ENCODE results near the gene SLC16A10. TPM values are rescaled to one million over a fixed set of nuclear protein-coding genes. Genes with fewer than 3 reads are reported as not detected.
"Not testable (repeated sequence)": the region's sequence is repeated elsewhere in the genome, so short reads cannot be mapped to it uniquely, and the experiment has no call there.

SLC16A10 gene
- total RNA-seq, 5 donors from 2014 or later (not counting 1 experiment from before 2014, with no cell fraction given), result 10.2 to 16.5 (median 14.3) TPM

- peaks cover 36 to 39% (median 38%) of the 10 kb centered on the region in 3 donors for H3K4me1 Mint-ChIP-seq
- peaks cover 0 to 11% of the 10 kb centered on the region in 2 donors for H3K27me3 Mint-ChIP-seq
- H3K4me3 ChIP-seq (ENCODE audit: control insufficient read depth in 1 of 2, extremely low read depth in 1 of 2, low read length in 1 of 2), result peak overlapping the region; percentile 54 to 94
- no peaks in the 10 kb centered on the region for H3K9me3 Mint-ChIP-seq
- peak overlapping the region; percentile 75 to 92 for H3K27ac Mint-ChIP-seq
- 21% methylated on average over 2 of the region's 5 CpGs for WGBS (ENCODE audit: insufficient coverage)
- POLR2A ChIA-PET, result interaction anchor here in 1 of 2 donors (0.5 kb wide), 1 partner anchor 113 kb away, joined by 3 read pairs; no protein-coding TSS in a partner anchor
- no peaks in the 10 kb centered on the region for H3K9me3 ChIP-seq
- H3K4me1 ChIP-seq (ENCODE audit: control insufficient read depth in 1 of 2, extremely low read depth in 1 of 2, insufficient read depth in 2 of 2, low read length in 2 of 2), result peaks cover 8 to 11% of the 10 kb centered on the region in 2 experiments
- H3K27me3 ChIP-seq (replicated peaks in 1 of 2; ENCODE audit: control insufficient read depth in 2 of 2, extremely low read depth in 1 of 2, insufficient read depth in 2 of 2, low read length in 1 of 2), result peaks cover 0 to 3% of the 10 kb centered on the region in 2 experiments
- peak overlapping the region; percentile 32 for H3K27ac ChIP-seq (ENCODE audit: low read length)
- no peak for ATAC-seq (replicated peaks in 1 of 4)
- CTCF ChIA-PET, result interaction anchor here in 1 of 2 donors (1.1 kb wide), 1 partner anchor 173 kb away, joined by 3 read pairs; a partner anchor contains a TSS
- no peaks in the 10 kb centered on the region for H3K36me3 ChIP-seq (ENCODE audit: control insufficient read depth in 2 of 2, extremely low read depth in 1 of 2, insufficient read depth in 1 of 2, low read length in 1 of 2)
- DNase-seq, result no peak
- no peaks in the 10 kb centered on the region for H3K36me3 Mint-ChIP-seq
- H3K4me3 Mint-ChIP-seq, result peak overlapping the region; percentile 76 to 86 (median 82)
These were observed 618 bp upstream of the SLC16A10 start for GRCh38 chr6:111086685-111087084.

DNA sequence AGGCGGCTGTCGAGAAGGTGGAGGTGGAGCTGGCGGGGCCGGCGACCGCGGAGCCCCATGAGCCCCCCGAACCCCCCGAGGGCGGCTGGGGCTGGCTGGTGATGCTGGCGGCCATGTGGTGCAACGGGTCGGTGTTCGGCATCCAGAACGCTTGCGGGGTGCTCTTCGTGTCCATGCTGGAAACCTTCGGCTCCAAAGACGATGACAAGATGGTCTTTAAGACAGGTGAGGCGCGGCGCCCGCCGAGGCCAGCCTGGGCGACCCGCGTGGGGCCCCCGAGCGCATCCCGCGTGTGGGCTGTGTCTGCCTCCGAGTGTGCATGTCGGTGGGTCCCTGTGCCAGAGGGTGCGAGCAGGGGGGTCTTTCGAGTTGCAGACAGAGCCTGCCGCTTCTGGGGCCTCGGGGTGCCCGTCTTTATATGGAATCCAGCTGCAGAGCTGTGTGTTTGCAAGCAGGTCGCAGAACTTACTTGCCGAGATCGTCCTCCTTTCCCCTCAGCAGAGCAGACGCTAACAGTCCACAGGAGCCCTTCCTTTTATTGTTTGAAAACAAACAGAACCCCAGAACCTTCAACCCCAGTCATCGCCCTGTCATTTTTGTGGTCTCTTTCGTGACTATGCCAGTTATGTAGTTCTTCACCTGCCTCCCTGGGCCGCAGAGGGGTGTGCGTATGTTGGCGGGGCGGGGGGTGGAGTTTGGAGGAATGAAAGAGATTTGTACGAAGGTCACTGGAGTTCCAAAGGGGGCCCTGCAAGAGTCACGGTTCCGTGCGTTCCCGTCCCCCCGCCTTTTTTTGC lies 766 bp downstream of the SLC16A10 start:
- CTCF ChIA-PET, result interaction anchor here in 1 of 2 donors (0.6 kb wide), 1 partner anchor 9 kb away, joined by 5 read pairs; no protein-coding TSS in a partner anchor
- no peaks in the 10 kb centered on the region for H3K9me3 Mint-ChIP-seq
- H3K27me3 Mint-ChIP-seq, result peaks cover 0 to 11% of the 10 kb centered on the region in 2 donors
- H3K27ac Mint-ChIP-seq, result peak overlapping the region; percentile 80 to 94
- Histone ChIP-seq H3K27ac (ENCODE audit: low read length) (no peak overlapping the region), H3K4me3 (ENCODE audit: control insufficient read depth in 1 of 2, extremely low read depth in 1 of 2, low read length in 1 of 2) (peak overlapping the region; percentile 54 to 94), H3K9me3 (no peaks in the 10 kb centered on the region), H3K36me3 (ENCODE audit: control insufficient read depth in 2 of 2, extremely low read depth in 1 of 2, insufficient read depth in 1 of 2, low read length in 1 of 2) (no peaks in the 10 kb centered on the region), H3K27me3 (replicated peaks in 1 of 2; ENCODE audit: control insufficient read depth in 2 of 2, extremely low read depth in 1 of 2, insufficient read depth in 2 of 2, low read length in 1 of 2) (peaks cover 0 to 3% of the 10 kb centered on the region in 2 experiments), H3K4me1 (ENCODE audit: control insufficient read depth in 1 of 2, extremely low read depth in 1 of 2, insufficient read depth in 2 of 2, low read length in 2 of 2) (peaks cover 8 to 11% of the 10 kb centered on the region in 2 experiments)
- 1% methylated on average over 49 of the region's 54 CpGs for WGBS (ENCODE audit: insufficient coverage)
- DNase-seq (peak; percentile 35 to 85 (median 70)), ATAC-seq (replicated peaks in 1 of 4) (peak; percentile 44 to 62 (median 46))
- H3K4me3 Mint-ChIP-seq, result peak overlapping the region; percentile 86 to 96 (median 89)
- H3K36me3 Mint-ChIP-seq, result no peaks in the 10 kb centered on the region
- POLR2A ChIA-PET, result no interaction called here
- H3K4me1 Mint-ChIP-seq, result peaks cover 36 to 39% (median 39%) of the 10 kb centered on the region in 3 donors

DNA sequence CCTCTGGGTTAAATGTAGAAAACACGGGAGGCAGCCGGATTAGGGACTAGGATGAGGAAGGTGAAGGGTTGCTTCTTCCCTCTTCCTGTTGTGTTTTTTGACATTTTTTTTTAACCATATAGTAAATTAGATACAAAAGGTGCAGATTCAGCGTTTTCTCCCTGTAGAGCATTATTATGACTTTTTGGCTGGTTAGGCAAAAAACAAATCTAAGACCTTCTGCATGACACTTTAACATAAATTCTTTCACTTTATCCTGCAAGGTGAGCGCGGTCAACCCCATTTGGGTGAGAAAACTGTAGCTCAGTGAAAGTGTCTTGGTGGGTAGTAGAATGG lies 1.3 kb downstream of the SLC16A10 start:
- H3K36me3 ChIP-seq (ENCODE audit: control insufficient read depth in 2 of 2, extremely low read depth in 1 of 2, insufficient read depth in 1 of 2, low read length in 1 of 2), result no peaks in the 10 kb centered on the region

GRCh38 chr6:111090766-111091165 lies 3.5 kb downstream of the SLC16A10 start:
- ChIA-PET POLR2A (no interaction called here), CTCF (interaction anchor here in 1 of 2 donors (0.7 kb wide), 1 partner anchor 119 kb away, joined by 3 read pairs; no protein-coding TSS in a partner anchor)
- DNase-seq (no peak), ATAC-seq (replicated peaks in 1 of 4) (no peak)
- WGBS (ENCODE audit: insufficient coverage), result 100% methylated on average over 1 of the region's 4 CpGs
- Histone ChIP-seq H3K27me3 (replicated peaks in 1 of 2; ENCODE audit: control insufficient read depth in 2 of 2, extremely low read depth in 1 of 2, insufficient read depth in 2 of 2, low read length in 1 of 2) (no peaks in the 10 kb centered on the region), H3K4me3 (ENCODE audit: control insufficient read depth in 1 of 2, extremely low read depth in 1 of 2, low read length in 1 of 2) (no peak overlapping the region), H3K36me3 (ENCODE audit: control insufficient read depth in 2 of 2, extremely low read depth in 1 of 2, insufficient read depth in 1 of 2, low read length in 1 of 2) (no peaks in the 10 kb centered on the region), H3K27ac (ENCODE audit: low read length) (no peak overlapping the region), H3K4me1 (ENCODE audit: control insufficient read depth in 1 of 2, extremely low read depth in 1 of 2, insufficient read depth in 2 of 2, low read length in 2 of 2) (peaks cover 8 to 11% of the 10 kb centered on the region in 2 experiments), H3K9me3 (no peaks in the 10 kb centered on the region)
- H3K9me3 Mint-ChIP-seq, result peaks cover 0 to 3% (median 0%) of the 10 kb centered on the region in 3 donors
- H3K36me3 Mint-ChIP-seq, result peaks cover 3% of the 10 kb centered on the region
- H3K27me3 Mint-ChIP-seq, result peaks cover 0 to 8% of the 10 kb centered on the region in 2 donors
- H3K4me1 Mint-ChIP-seq, result peaks cover 50 to 60% (median 53%) of the 10 kb centered on the region in 3 donors
- H3K27ac Mint-ChIP-seq, result no peak overlapping the region
- no peak overlapping the region for H3K4me3 Mint-ChIP-seq

More for the DNA sequence above, 1.3 kb downstream of the SLC16A10 start:
- DNase-seq, result no peak
- no peak for ATAC-seq (replicated peaks in 1 of 4)
- no peaks in the 10 kb centered on the region for H3K36me3 Mint-ChIP-seq
- H3K27ac ChIP-seq (ENCODE audit: low read length), result no peak overlapping the region
- H3K27me3 Mint-ChIP-seq, result peaks cover 0 to 9% of the 10 kb centered on the region in 2 donors
- POLR2A ChIA-PET, result no interaction called here
- peaks cover 39 to 44% (median 41%) of the 10 kb centered on the region in 3 donors for H3K4me1 Mint-ChIP-seq
- H3K4me1 ChIP-seq (ENCODE audit: control insufficient read depth in 1 of 2, extremely low read depth in 1 of 2, insufficient read depth in 2 of 2, low read length in 2 of 2), result peaks cover 8 to 11% of the 10 kb centered on the region in 2 experiments
- peaks cover 0 to 3% of the 10 kb centered on the region in 2 experiments for H3K27me3 ChIP-seq (replicated peaks in 1 of 2; ENCODE audit: control insufficient read depth in 2 of 2, extremely low read depth in 1 of 2, insufficient read depth in 2 of 2, low read length in 1 of 2)
- WGBS (ENCODE audit: insufficient coverage), result no CpG with 5 or more reads among the region's 5 CpGs
- H3K27ac Mint-ChIP-seq, result peak overlapping the region; percentile 80 to 94
- H3K9me3 ChIP-seq, result no peaks in the 10 kb centered on the region
- CTCF ChIA-PET, result no interaction called here
- H3K4me3 ChIP-seq (ENCODE audit: control insufficient read depth in 1 of 2, extremely low read depth in 1 of 2, low read length in 1 of 2), result peak overlapping the region; percentile 54 to 94
- peak overlapping the region; percentile 86 to 96 (median 89) for H3K4me3 Mint-ChIP-seq
- no peaks in the 10 kb centered on the region for H3K9me3 Mint-ChIP-seq

GRCh38 chr6:111091987-111092386 lies 4.7 kb downstream of the SLC16A10 start:
- H3K27me3 ChIP-seq (replicated peaks in 1 of 2; ENCODE audit: control insufficient read depth in 2 of 2, extremely low read depth in 1 of 2, insufficient read depth in 2 of 2, low read length in 1 of 2), result no peaks in the 10 kb centered on the region
- Mint-ChIP-seq H3K9me3 (peaks cover 0 to 3% (median 0%) of the 10 kb centered on the region in 3 donors), H3K4me3 (no peak overlapping the region), H3K4me1 (peaks cover 51 to 61% (median 52%) of the 10 kb centered on the region in 3 donors), H3K36me3 (peaks cover 3% of the 10 kb centered on the region), H3K27ac (no peak overlapping the region), H3K27me3 (no peaks in the 10 kb centered on the region)
- ATAC-seq (replicated peaks in 1 of 4) (no peak), DNase-seq (no peak)
- no peak overlapping the region for H3K4me3 ChIP-seq (ENCODE audit: control insufficient read depth in 1 of 2, extremely low read depth in 1 of 2, low read length in 1 of 2)
- ChIA-PET POLR2A (no interaction called here), CTCF (interaction anchor here (0.7 kb wide), 3 partner anchors 9 to 441 kb away, joined by 3 to 4 read pairs (median 3); no protein-coding TSS in a partner anchor)
- H3K36me3 ChIP-seq (ENCODE audit: control insufficient read depth in 2 of 2, extremely low read depth in 1 of 2, insufficient read depth in 1 of 2, low read length in 1 of 2), result no peaks in the 10 kb centered on the region
- no peak overlapping the region for H3K27ac ChIP-seq (ENCODE audit: low read length)
- H3K4me1 ChIP-seq (ENCODE audit: control insufficient read depth in 1 of 2, extremely low read depth in 1 of 2, insufficient read depth in 2 of 2, low read length in 2 of 2), result peaks cover 12% of the 10 kb centered on the region in 2 experiments
- 83% methylated on average over 1 of the region's 3 CpGs for WGBS (ENCODE audit: insufficient coverage)
- H3K9me3 ChIP-seq, result no peaks in the 10 kb centered on the region

- H3K27ac Mint-ChIP-seq, result peak overlapping the region; percentile 85 to 91
- H3K9me3 ChIP-seq; H3K36me3 ChIP-seq (ENCODE audit: control insufficient read depth in 2 of 2, extremely low read depth in 1 of 2, insufficient read depth in 1 of 2, low read length in 1 of 2); H3K4me1 ChIP-seq (ENCODE audit: control insufficient read depth in 1 of 2, extremely low read depth in 1 of 2, insufficient read depth in 2 of 2, low read length in 2 of 2); ATAC-seq (replicated peaks in 1 of 4); H3K27me3 Mint-ChIP-seq; H3K4me3 ChIP-seq (ENCODE audit: control insufficient read depth in 1 of 2, extremely low read depth in 1 of 2, low read length in 1 of 2); H3K9me3 Mint-ChIP-seq; POLR2A ChIA-PET; H3K27me3 ChIP-seq (replicated peaks in 1 of 2; ENCODE audit: control insufficient read depth in 2 of 2, extremely low read depth in 1 of 2, insufficient read depth in 2 of 2, low read length in 1 of 2); H3K36me3 Mint-ChIP-seq; DNase-seq: not testable (repeated sequence)
- H3K4me1 Mint-ChIP-seq, result peaks cover 32 to 36% (median 33%) of the 10 kb centered on the region in 3 donors
- H3K27ac ChIP-seq (ENCODE audit: low read length), result peak overlapping the region; percentile 16
- WGBS (ENCODE audit: insufficient coverage), result no CpG with 5 or more reads among the region's 1 CpG
- CTCF ChIA-PET, result interaction anchor here in 1 of 2 donors (1.8 kb wide), 1 partner anchor 164 kb away, joined by 5 read pairs; a partner anchor contains a TSS
- H3K4me3 Mint-ChIP-seq, result peak overlapping the region in 1 of 3 donors; percentile 33
These were observed 8.2 kb downstream of the SLC16A10 start for GRCh38 chr6:111095488-111095887.

Measured in T-cell (primary cell).